ENCODE results near the gene SMYD2.
A peak's percentile ranks its signal among the peaks of the same experiment; 100 is the strongest.

Gene SMYD2

DNA sequence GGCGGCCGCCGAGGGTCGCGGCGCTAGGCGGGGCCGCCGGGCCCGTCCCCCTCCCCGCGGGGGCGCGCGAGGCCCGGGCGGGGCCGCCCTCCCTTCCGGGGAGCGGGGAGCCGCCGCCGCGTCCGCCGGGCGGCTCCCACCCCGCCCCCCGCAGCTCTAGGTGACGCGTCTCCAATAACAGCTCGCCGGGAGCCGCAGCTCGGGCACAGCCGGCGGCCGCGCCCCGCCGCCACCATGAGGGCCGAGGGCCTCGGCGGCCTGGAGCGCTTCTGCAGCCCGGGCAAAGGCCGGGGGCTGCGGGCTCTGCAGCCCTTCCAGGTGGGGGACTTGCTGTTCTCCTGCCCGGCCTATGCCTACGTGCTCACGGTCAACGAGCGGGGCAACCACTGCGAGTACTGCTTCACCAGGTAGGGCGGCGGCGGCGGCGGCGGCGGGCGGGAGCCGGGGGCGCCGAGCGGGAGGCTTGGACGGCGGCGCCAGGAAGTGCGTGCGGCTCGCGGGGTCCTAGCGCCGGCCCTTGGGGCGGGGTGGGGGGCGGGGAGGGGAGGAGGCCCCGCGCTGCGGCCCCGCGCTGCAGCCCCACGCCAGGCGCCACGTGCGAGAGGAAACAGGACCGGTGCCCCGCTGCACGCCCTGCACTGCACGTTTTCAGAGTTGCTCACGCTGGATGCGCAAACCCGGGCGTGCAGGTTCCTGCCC is at the start of gene SMYD2:
Gene SMYD2, plus strand, starts transcription at position 139 of the 699 bp plus-strand sequence. Its CDS starts 96 bp downstream, at position 235.
- peak; percentile 70 to 81 for DNase-seq

GRCh38 chr1:214233856-214234634 is 46.9 kb upstream of the SMYD2 start:
- peak; percentile 71 to 83 for DNase-seq

DNA sequence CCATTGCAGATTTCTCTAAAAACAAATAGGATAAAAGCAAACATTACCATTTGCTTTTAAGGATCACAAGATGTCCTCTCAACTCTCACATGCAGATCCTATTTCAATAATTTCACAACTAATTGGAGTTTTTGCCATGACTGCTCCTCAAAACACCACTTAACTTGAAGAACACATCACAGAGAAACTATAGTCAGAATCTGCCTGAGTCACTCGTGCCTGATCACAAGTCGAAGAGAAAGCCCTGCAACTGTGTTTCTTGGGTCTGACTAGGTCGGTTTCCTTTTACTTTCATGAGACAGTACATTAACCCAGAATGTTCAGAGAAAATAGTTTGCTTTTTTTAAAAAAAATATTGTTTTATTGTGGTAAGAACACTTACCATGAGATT is 46.3 kb upstream of the SMYD2 start:
- peak; percentile 78 to 83 for DNase-seq

DNA sequence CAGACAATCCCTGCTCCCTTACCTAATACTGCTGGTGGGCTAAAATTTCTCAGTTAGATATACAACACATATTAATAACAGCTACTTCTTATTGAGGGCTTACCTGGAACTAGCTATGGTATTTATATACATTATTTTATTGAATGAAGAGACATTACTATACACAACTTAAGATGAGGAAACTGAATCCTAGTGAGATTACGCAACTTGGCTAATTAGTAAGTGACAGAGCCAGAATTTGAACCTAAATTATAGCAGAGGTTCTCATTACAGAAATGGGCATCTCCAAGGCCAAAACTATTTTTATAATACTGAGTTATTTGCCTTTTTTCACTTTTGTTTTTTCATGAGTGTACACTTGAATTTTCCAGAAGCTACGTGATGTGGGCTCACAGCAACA is 44.5 kb upstream of the SMYD2 start:
- no peak for DNase-seq

DNA sequence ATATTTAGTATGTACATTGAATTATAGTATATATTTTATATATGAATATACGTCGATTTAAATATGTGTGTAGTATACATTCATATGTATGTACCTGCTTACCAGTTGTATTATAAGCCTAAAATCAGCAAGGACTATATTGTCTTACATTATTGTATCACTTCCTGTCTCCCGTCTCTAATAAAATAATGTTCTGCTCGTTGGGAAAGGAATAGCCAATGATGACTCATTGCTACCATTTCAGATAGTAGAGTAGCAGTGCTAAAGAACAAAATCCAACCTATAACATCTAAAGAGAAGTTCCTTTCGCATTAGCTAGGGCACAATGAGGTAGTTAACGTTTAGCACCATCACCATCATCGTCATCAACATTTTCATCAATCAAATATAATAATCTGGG is 39.9 kb upstream of the SMYD2 start:
- no peak for DNase-seq

DNA sequence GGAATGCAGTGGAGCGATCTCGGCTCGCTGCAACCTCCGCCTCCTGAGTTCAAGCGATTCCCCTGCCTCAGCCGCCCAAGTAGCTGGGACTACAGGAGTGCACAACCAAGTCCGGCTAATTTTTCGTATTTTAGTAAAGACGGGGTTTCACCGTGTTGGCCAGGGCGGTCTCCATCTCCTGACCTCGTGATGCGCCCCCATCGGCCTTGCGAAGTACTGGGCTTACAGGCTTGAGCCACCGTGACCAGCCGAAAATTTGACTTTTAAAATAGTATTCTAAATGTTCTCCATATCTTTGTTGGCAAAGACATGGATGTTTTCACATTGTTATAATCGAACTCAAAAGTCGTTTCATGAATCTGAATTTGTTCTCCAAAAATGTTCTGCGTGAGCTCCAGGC is 36.7 kb upstream of the SMYD2 start:
- DNase-seq, result no peak

GRCh38 chr1:214244841-214245240 is 36.1 kb upstream of the SMYD2 start:
- DNase-seq, result no peak

GRCh38 chr1:214247501-214248041 is 33.4 kb upstream of the SMYD2 start:
- no peak for DNase-seq

GRCh38 chr1:214248311-214249085 is 32.5 kb upstream of the SMYD2 start:
- DNase-seq, result no peak

DNA sequence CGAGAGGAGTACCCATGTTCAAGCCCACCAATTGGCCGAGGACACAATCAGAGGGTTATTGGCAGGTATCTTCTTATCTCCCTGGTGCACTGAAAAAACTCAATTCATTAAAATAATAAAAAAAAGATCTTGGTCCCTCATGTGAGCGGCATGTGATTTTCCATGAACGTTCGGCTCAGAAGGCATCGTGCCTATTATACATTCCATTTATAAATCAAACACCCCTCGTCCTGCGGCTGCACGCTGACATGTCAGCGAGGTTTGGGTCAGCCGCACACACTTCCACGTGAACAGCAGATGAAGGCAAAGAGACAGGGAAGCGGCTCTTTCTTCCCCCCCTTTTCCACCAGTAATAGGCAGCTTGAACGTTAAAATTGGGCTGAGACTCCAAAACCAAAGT is 31.3 kb upstream of the SMYD2 start:
- DNase-seq, result no peak

GRCh38 chr1:214251354-214251753 is 29.6 kb upstream of the SMYD2 start:
- no peak for DNase-seq

- no peak for DNase-seq
Measured at GRCh38 chr1:214255509-214255908, 25.4 kb upstream of the SMYD2 start.

DNA sequence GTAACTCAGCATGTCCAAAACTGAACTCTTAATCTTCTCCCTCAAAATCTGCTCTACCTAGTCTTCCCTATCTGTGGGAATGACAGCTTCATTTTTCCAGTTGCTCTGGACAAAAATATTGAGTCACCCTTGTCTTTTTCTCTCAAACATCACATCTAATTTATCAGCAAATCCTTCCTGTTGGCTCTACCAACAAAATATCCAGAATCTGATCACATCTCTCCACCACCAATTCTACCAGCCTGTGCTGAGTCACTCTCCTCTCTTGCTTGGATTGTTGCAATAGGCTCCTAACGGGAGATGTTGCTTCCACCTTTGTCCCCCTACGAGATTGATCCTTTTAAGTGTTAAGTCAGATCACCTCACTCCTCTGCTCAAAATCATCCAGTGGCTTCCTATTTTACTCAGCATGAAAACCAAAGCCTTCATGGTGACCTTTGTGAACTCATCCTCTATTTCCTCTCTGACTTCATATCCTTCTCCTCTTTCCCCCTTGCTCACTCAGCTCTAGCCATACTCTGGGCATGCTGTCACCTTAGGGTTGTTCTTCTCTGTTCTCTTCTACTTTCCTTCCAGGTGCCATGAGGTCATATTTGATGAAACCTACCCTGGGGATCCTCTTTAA is 21.5 kb upstream of the SMYD2 start:
- DNase-seq, result no peak

DNA sequence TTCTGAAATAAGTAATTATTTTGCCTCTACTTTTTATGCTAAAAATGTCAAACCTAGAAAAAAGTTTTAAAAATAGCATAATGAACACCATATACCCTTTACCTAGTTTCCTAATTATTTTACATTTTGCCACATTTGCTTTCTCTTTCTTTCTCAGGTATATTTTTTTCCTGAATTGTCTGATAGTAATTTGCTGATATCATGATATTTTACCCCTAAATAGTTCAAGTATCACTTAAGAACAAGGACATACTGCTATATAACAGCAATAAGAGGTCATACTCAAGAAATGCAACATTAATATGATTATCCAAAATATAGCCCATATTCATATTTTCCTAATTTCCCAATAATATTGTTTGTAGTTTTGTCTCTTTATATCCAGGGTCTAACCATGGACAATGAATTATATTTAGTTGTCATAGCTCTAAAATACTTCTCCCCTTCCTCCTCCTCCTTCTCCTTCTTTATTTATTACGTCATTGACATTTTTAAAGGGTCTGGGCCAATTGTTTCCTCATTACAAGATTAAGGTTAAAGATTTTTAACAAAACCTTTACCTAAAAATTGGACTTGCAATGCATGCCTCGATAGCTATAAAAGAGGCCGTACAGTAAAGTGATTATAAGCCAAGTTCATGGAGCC is 20.3 kb upstream of the SMYD2 start:
- DNase-seq, result no peak

GRCh38 chr1:214261206-214262123 is 19.5 kb upstream of the SMYD2 start:
- peak; percentile 85 to 86 for DNase-seq

GRCh38 chr1:214264196-214264595 is 16.8 kb upstream of the SMYD2 start:
- peak in 1 of 2 experiments; percentile 12 for DNase-seq

- DNase-seq, result no peak
Measured at GRCh38 chr1:214264976-214265375, 16.0 kb upstream of the SMYD2 start.

GRCh38 chr1:214270097-214270650 is 10.8 kb upstream of the SMYD2 start:
- DNase-seq, result no peak

DNA sequence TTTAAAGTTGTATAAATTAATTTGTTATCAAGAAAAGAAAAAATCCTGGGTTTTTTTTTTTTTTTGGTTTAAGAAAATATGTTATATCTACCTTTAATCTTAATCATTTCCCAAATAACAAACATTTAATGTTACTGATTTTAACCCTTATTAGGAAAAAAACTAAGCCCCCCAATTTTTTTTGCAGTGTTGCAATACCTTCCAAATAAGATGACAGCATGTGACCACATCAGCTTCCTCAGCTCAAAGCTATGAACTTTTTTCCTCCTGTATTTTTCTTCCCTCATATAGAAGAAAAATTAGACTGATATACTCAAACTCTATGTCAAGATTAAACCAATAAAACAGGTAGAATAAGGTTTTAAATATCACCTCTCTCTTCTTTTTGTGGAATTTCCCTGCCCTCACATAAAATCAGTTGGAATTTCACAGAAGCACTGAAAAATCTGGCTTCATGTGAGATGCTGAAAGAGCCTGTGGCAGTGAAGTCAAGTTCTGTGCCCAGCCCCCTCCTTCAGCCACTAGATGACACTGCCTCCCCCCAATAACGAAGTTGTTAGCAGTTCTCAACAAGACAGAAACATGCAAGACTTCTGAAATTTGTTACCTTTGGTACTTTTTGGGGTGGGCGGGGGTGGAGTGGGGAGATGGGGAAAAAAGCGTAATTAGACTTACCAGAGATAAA is 9.6 kb upstream of the SMYD2 start:
- no peak for DNase-seq

Measured in SHP77 (cell line).